SK-N-MC (cell line): Measurements from ENCODE around the gene ATG12.
A peak's percentile ranks its signal among the peaks of the same experiment; 100 is the strongest.
"Not testable (repeated sequence)": the region's sequence is repeated elsewhere in the genome, so short reads cannot be mapped to it uniquely, and the experiment has no call there.

ENCODE experiments used
- DNase-seq: peaks from one replicate; pipeline ENCODE4 v3.0.0-alpha.2; 2011; ENCODE audit warnings: low read depth, low spot score
- H3K27ac ChIP-seq: fragments of 200-600 bp; sonication (generic); 2 replicates; pipeline ENCODE4 v1.5.1; 2016; ENCODE audit warnings: mixed run types
- H3K36me3 ChIP-seq: fragments of 200-600 bp; sonication (generic); 2 replicates; pipeline ENCODE4 v1.6.1; 2017; ENCODE audit warnings: antibody characterized with exemption, low read length, mixed read lengths; ENCODE audit not compliant: insufficient read depth
- H3K4me3 ChIP-seq: fragments of 200-600 bp; sonication (generic); 2 replicates; pipeline ENCODE4 v1.5.1; 2016
- H3K9ac ChIP-seq: fragments of 200-600 bp; sonication (generic); 2 replicates; pipeline ENCODE4 v1.8.0; 2017; ENCODE audit warnings: mixed run types, mixed read lengths; ENCODE audit not compliant: insufficient read length
- H3K9me3 ChIP-seq: fragments of 200-600 bp; sonication (generic); 2 replicates; pipeline ENCODE4 v1.6.1; 2017; ENCODE audit warnings: low read depth, mild to moderate bottlenecking, antibody characterized with exemption, low read length, moderate library complexity, mixed read lengths
- EZH2 ChIP-seq: fragments of 200-600 bp; sonication (generic); IDR thresholded peaks from one replicate; pipeline ENCODE4 v1.6.1; 2017; ENCODE audit warnings: antibody characterized with exemption
- FOXP2 ChIP-seq: optimal IDR thresholded peaks from 2 replicates; pipeline ENCODE3; 2011; ENCODE audit warnings: mild to moderate bottlenecking, moderate library complexity; ENCODE audit not compliant: insufficient read depth; ENCODE audit errors: extremely low read length, control extremely low read depth
- POLR2AphosphoS5 ChIP-seq: IDR thresholded peaks from 2 replicates; pipeline ENCODE4 v1.6.1; 2012; ENCODE audit warnings: mild to moderate bottlenecking, low read depth, low read length, borderline replicate concordance

The ATG12 gene

DNA sequence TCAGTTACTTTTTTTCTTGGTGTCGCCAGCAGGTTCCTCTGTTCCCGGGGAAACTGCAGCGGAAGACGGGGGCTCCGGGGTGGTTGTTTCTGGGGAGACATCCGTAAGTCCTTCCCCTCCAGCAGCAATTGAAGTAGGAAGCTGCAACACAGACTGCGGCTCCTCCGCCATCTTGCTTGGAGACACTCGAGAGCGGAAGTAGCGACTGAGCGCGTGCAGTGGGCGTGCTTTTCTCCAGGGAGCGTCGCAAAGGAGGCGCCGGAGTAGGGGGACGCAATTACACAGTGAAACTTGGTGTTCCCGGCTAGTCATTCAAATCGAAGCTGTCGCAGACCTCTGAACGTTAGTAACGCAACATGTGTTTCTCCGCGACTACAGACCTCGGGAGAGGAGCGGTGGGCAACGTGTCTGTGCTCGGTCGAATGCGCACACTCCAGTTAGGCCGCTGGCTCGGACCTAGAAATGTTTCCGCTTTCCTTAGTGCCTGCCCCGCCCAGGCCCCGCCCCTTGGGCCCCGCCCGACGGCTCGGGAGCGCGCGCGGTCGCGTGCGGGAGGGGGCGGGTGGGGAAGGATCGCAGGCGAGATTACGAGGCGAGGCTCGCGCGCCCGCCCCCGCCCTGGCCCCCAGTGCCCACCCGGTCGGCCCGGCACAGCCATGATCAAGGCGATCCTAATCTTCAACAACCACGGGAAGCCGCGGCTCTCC is at the start of gene ATG12, which contains the start of gene AP3S1:
Gene ATG12, minus strand, starts transcription at position 184 of the 707 bp plus-strand sequence. Its CDS starts 13 bp downstream, at position 171.
Gene AP3S1, plus strand, starts transcription at position 554 of the 707 bp plus-strand sequence. Its CDS starts 103 bp downstream, at position 657.
- Histone ChIP-seq H3K9ac (peak within 1 kb of the TSS; percentile 96), H3K27ac (peak within 1 kb of the TSS; percentile 97), H3K9me3 (no peaks in the 10 kb centered on the region), H3K36me3 (peaks cover 18% of the 10 kb centered on the region), H3K4me3 (peak within 1 kb of the TSS; percentile 99)
- no peak for TF ChIP-seq EZH2
- peak; percentile 90 for TF ChIP-seq POLR2AphosphoS5
- TF ChIP-seq FOXP2: peak; percentile 25
- peak; percentile 88 for DNase-seq

- Histone ChIP-seq H3K27ac (no peak overlapping the region), H3K9ac (no peak overlapping the region), H3K9me3 (no peaks in the 10 kb centered on the region), H3K36me3 (no peaks in the 10 kb centered on the region), H3K4me3 (no peak overlapping the region)
- no peak for TF ChIP-seq EZH2
- no peak for TF ChIP-seq POLR2AphosphoS5
- no peak for TF ChIP-seq FOXP2
- DNase-seq: no peak
Measured at GRCh38 chr5:115888027-115888426, 46.7 kb upstream of the ATG12 start.

DNA sequence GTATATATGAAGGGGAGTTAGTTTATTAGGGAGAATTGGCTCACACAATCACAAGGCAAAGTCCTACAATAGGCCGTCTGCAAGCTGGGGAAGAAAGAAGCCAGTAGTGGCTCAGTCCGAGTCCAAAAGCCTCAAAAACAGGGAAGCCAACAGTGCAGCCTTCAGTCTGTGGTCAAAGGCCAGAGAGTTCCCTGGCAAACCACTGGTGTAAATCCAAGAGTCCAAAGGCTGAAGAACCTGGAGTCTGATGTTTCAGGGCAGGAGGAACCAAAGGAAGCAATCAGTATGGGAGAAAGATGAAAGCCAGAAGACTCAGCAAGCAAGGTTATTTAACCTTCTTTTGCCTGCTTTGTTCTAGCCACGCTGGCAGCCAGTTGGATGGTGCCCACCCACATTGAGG is 43.8 kb upstream of the ATG12 start:
- not testable (repeated sequence) for DNase-seq, H3K9me3 ChIP-seq, H3K36me3 ChIP-seq, H3K4me3 ChIP-seq, H3K27ac ChIP-seq, H3K9ac ChIP-seq

GRCh38 chr5:115884704-115885103 is 43.3 kb upstream of the ATG12 start:
- no peak overlapping the region for H3K27ac ChIP-seq
- no peak overlapping the region for H3K4me3 ChIP-seq
- H3K9me3 ChIP-seq: no peaks in the 10 kb centered on the region
- TF ChIP-seq FOXP2 (no peak), POLR2AphosphoS5 (no peak), EZH2 (no peak)
- H3K9ac ChIP-seq: no peak overlapping the region
- no peak for DNase-seq
- no peaks in the 10 kb centered on the region for H3K36me3 ChIP-seq

DNA sequence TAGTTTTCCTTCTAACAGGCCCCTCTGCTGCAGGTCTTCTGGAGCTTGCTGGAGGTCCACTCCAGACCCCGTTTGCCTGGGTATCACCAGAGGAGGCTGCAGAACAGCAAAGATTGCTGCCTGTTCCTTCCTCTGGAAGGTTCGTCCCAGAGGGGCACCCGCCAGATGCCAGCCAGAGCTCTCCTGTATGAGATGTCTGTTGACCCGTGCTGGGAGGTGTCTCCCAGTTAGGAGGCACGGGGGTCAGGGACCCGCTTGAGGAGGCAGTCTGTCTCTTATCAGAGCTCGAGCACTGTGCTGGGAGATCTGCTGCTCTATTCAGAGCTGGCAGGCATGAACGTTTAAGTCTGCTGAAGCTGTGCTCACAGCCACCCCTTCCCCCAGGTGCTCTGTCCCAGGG is 41.1 kb upstream of the ATG12 start:
- DNase-seq, H3K27ac ChIP-seq, H3K36me3 ChIP-seq, H3K4me3 ChIP-seq, H3K9ac ChIP-seq, H3K9me3 ChIP-seq: not testable (repeated sequence)

DNA sequence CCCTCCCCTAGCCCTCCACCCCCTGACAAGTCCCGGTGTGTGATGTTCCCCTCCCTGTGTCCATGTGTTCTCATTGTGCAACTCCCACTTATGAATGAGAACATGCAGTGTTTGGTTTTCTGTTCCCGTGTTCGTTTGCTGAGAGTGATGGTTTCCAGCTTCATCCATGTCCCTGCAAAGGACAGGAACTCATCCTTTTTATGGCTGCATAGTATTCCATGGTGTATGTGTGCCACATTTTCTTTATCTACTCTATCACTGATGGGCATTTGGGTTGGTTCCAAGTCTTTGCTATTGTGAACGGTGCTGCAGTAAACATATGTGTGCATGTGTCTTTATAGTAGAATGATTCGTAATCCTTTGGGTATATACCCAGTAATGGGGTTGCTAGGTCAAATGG is 36.0 kb upstream of the ATG12 start:
- H3K36me3 ChIP-seq, H3K9ac ChIP-seq, H3K9me3 ChIP-seq, H3K27ac ChIP-seq, H3K4me3 ChIP-seq, DNase-seq: not testable (repeated sequence)

DNA sequence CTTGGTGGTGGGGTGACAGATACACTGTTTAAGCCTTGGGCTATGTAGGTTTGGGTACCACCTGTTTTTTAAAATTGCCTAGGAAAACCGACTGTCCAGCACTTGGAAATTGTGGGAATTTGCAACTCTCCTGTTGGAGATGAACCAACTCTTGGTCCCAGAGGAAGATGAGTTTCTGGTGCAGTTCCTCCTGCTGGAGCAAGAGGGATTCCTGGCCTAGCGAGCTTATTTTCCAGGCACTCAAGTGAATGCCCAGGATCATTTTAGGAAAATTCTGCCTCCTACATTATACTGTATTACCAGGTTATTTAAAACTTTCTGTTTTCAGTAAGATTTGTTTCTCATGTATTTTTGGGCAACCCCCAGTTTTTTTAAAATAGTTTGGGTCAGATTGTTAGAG is 34.1 kb upstream of the ATG12 start:
- Histone ChIP-seq H3K27ac (no peak overlapping the region), H3K9me3 (no peaks in the 10 kb centered on the region), H3K9ac (no peak overlapping the region), H3K4me3 (no peak overlapping the region), H3K36me3 (no peaks in the 10 kb centered on the region)
- TF ChIP-seq EZH2 (no peak), POLR2AphosphoS5 (no peak), FOXP2 (no peak)
- no peak for DNase-seq

- 0 out of 2 replicates have a peak, but pooled peaks cover 2% of the 10 kb centered on the region for H3K36me3 ChIP-seq
- no peak overlapping the region for H3K27ac ChIP-seq
- no peak overlapping the region for H3K4me3 ChIP-seq
- DNase-seq: no peak
- no peak overlapping the region for H3K9ac ChIP-seq
- H3K9me3 ChIP-seq: no peaks in the 10 kb centered on the region
- TF ChIP-seq FOXP2: no peak
- TF ChIP-seq EZH2: no peak
Measured at GRCh38 chr5:115873392-115873791, 32.0 kb upstream of the ATG12 start.

DNA sequence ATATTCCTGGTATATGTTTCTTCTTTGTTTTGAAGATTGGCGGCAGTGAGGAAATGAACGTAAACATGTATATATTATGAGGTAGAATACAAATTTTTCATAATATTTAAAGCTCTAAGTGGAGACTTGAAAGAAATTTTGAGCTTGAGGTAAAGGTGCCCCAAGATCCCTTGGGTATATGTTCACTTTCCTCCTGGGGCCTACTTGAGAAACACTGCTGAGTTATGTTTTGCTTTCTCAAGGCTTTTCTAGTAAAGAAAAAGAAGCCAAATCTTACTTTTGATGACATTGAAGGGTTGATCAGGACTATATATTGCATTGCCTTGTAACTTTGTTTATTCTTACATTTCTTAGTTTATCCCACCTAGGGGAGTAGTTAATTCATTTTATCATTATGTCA is 31.1 kb upstream of the ATG12 start:
- no peak for DNase-seq
- 0 out of 2 replicates have a peak, but pooled peaks cover 2% of the 10 kb centered on the region for H3K36me3 ChIP-seq
- H3K27ac ChIP-seq: no peak overlapping the region
- no peak for TF ChIP-seq FOXP2
- TF ChIP-seq EZH2: no peak
- no peak for TF ChIP-seq POLR2AphosphoS5
- no peaks in the 10 kb centered on the region for H3K9me3 ChIP-seq
- no peak overlapping the region for H3K4me3 ChIP-seq
- no peak overlapping the region for H3K9ac ChIP-seq
